Measurements from ENCODE around the gene ALDOA. TPM values are rescaled to one million over a fixed set of nuclear protein-coding genes. Genes with fewer than 3 reads are reported as not detected.
A peak's percentile ranks its signal among the peaks of the same experiment; 100 is the strongest.

Gene ALDOA
- total and polyA plus RNA-seq, 10 of the 15 experiments (the other 5 are each of a cell fraction or from before 2014, with no cell fraction given) = 218 to 2,339 (median 1,095) TPM

GRCh38 chr16:30054959-30055553 lies 10.5 kb upstream of the ALDOA start:
- POLR2A ChIA-PET = interaction anchor here (0.6 to 1.6 kb wide), 5 partner anchors 10 to 95 kb away, joined by 3 to 6 read pairs (median 5); partner anchors contain the start of genes ALDOA and TBX6
- intact Hi-C loops (cut with micrococcal nuclease; ENCODE audit: unreplicated experiment) = no loop called here
- Histone ChIP-seq H3K4me3 (no peak overlapping the region), H3K27ac (ENCODE audit: control insufficient read depth, insufficient read depth) (no peak overlapping the region), H3K79me2 (ENCODE audit: control insufficient read depth, insufficient read depth, low read length) (no peaks in the 10 kb centered on the region), H3K27me3 (replicated peaks in 1 of 2; ENCODE audit: control insufficient read depth in 2 of 2, insufficient read depth in 2 of 2, low read length in 1 of 2) (no peaks in the 10 kb centered on the region), H3K9me3 (replicated peaks; ENCODE audit: control insufficient read depth, insufficient read depth, low read length) (no peaks in the 10 kb centered on the region), H3K4me2 (ENCODE audit: control insufficient read depth, insufficient read depth) (no peak overlapping the region), H3K4me1 (ENCODE audit: control insufficient read depth, insufficient read depth, low read length) (peaks cover 3% of the 10 kb centered on the region; the same call in 1 of the 2 replicates), H3K36me3 (ENCODE audit: control insufficient read depth in 2 of 2, insufficient read depth in 2 of 2, low read length in 1 of 2) (no peaks in the 10 kb centered on the region), H4K20me1 (ENCODE audit: control insufficient read depth, insufficient read depth) (no peaks in the 10 kb centered on the region), H3K9ac (ENCODE audit: control insufficient read depth, insufficient read depth, low read length) (no peak overlapping the region), H2AFZ (ENCODE audit: control insufficient read depth, low read depth, low read length) (no peak overlapping the region)
- CTCF ChIA-PET = interaction anchor here (0.6 to 4.8 kb wide), 18 partner anchors 10 to 265 kb away, joined by 3 to 51 read pairs (median 4); partner anchors contain the start of genes ALDOA, CORO1A, KCTD13 and SEZ6L2
- WGBS (ENCODE audit: insufficient coverage, insufficient replicate concordance, low lambda C conversion rate, missing lambda C conversion rate) = 40% methylated on average over 10 of the region's 10 CpGs
- ATAC-seq = peak; percentile 85
- in situ Hi-C loops (cut with MboI) = no loop called here
- no TSS peak for BruUV-seq (replicated peaks)
- no peak for FAIRE-seq
- SMC1A ChIA-PET (ENCODE audit: uncharacterized antibody, unreplicated experiment) = interaction anchor here (0.6 to 1.6 kb wide), 7 partner anchors 10 to 207 kb away, joined by 3 to 6 read pairs (median 3); partner anchors contain the start of genes ALDOA, TBX6 and TLCD3B
- no peak for DNase-seq (ENCODE audit: low read depth, low spot score)
- RAD21 ChIA-PET (ENCODE audit: unreplicated experiment) = interaction anchor here (0.6 to 2.0 kb wide), 6 partner anchors 10 to 206 kb away, joined by 3 to 12 read pairs (median 8); partner anchors contain the start of genes ALDOA and TBX6
- TF ChIP-seq SMC3 (IDR thresholded peaks at IDR 0.05; ENCODE audit: borderline replicate concordance, low read length) (peak; percentile 13; the same call in 1 of the 2 replicates), CBFB (IDR thresholded peaks at IDR 0.05; ENCODE audit: low read depth) (no peak), BRCA1 (IDR thresholded peaks at IDR 0.05; ENCODE audit: low read depth, low read length) (no peak), TCF12 (IDR thresholded peaks at IDR 0.05; ENCODE audit: low read depth, low read length) (no peak), ZBTB33 (IDR thresholded peaks at IDR 0.05) (no peak), ETV6 (conservative IDR thresholded peaks at IDR 0.05 in 1 of 2, IDR thresholded peaks at IDR 0.05 in 1 of 2; ENCODE audit: borderline replicate concordance in 1 of 2, low read depth in 1 of 2) (no peak), RB1 (IDR thresholded peaks at IDR 0.05; ENCODE audit: borderline replicate concordance) (no peak), POLR2AphosphoS2 (IDR thresholded peaks at IDR 0.05; ENCODE audit: low read depth, low read length) (no peak), IKZF2 (IDR thresholded peaks at IDR 0.05) (no peak), ESRRA (IDR thresholded peaks at IDR 0.05; ENCODE audit: low read length) (no peak), RBBP5 (conservative IDR thresholded peaks at IDR 0.05) (no peak), DPF2 (IDR thresholded peaks at IDR 0.05) (no peak), CTCF (IDR thresholded peaks at IDR 0.05 in 2 of 3, conservative IDR thresholded peaks at IDR 0.05 in 1 of 3; ENCODE audit: control insufficient read depth in 2 of 3, extremely low read depth in 1 of 3, insufficient read depth in 1 of 3, low read depth in 3 of 3, low read length in 3 of 3) (peak; percentile 75 to 85 (median 82)), NFIC (IDR thresholded peaks at IDR 0.05; ENCODE audit: low read depth, low read length) (no peak), MTA2 (IDR thresholded peaks at IDR 0.05; ENCODE audit: low read depth) (no peak), HSF1 (IDR thresholded peaks at IDR 0.05; ENCODE audit: low read depth, low read length) (no peak), HDGF (IDR thresholded peaks at IDR 0.05) (no peak), RAD21 (IDR thresholded peaks at IDR 0.05; ENCODE audit: insufficient read depth, low read depth, low read length) (peak; percentile 60), YY1 (IDR thresholded peaks at IDR 0.05; ENCODE audit: low read depth, low read length) (peak; percentile 40; the same call in 1 of the 2 replicates), MAX (IDR thresholded peaks at IDR 0.05; ENCODE audit: low read depth, low read length) (no peak)

All from GM12878 (cell line).